HG02981 (cell line): ENCODE data around the gene FXYD3.
"Not testable (repeated sequence)": the region's sequence is repeated elsewhere in the genome, so short reads cannot be mapped to it uniquely, and the experiment has no call there.

Source experiments
- ATAC-seq: cut with Tn5 transposase; IDR thresholded peaks from one replicate; pipeline ENCODE4 v1.9.1; 2021; ENCODE audit warnings: mild to moderate bottlenecking, moderate library complexity; ENCODE audit not compliant: unreplicated experiment

The FXYD3 gene

GRCh38 chr19:35085947-35086346 lies 29.7 kb upstream of the FXYD3 start:
- ATAC-seq: no peak

DNA sequence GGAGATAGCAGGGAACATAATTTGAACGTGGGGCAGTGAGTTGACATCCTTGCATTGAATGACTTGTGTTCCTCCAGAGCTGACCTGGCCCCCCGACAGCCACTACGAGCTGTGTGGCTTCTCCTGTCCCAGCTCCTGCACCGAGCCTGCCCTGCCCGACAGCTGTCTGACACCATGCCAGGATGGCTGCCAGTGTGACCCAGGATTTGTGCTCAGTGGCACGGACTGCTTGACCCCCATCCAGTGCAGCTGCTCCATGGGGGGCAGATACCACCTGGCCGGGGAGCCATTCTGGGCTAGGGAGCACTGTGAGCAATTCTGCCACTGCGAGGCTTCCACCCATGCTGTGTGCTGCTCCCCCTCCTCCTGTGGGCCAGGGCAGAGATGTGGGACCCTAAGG lies 29.2 kb upstream of the FXYD3 start:
- ATAC-seq: no peak

DNA sequence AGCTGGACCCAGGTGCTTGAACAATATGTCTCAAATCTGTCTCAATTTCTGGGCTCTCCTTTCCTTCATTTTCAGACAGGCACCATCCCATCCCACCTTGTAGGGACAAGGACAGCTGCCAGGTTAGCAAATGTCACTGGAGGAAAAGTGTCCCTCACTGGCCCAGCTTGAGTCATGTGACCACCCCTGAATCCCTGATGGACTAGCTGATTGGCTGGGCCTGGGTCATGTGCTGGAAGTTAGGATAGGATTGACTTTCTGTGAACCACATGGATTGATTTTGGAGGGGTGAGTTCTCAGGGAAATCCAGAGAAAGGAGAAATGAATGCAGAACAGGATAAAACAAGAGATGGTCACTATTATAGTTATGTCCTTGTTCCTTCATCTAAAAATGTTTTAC lies 28.2 kb upstream of the FXYD3 start:
- ATAC-seq: no peak

DNA sequence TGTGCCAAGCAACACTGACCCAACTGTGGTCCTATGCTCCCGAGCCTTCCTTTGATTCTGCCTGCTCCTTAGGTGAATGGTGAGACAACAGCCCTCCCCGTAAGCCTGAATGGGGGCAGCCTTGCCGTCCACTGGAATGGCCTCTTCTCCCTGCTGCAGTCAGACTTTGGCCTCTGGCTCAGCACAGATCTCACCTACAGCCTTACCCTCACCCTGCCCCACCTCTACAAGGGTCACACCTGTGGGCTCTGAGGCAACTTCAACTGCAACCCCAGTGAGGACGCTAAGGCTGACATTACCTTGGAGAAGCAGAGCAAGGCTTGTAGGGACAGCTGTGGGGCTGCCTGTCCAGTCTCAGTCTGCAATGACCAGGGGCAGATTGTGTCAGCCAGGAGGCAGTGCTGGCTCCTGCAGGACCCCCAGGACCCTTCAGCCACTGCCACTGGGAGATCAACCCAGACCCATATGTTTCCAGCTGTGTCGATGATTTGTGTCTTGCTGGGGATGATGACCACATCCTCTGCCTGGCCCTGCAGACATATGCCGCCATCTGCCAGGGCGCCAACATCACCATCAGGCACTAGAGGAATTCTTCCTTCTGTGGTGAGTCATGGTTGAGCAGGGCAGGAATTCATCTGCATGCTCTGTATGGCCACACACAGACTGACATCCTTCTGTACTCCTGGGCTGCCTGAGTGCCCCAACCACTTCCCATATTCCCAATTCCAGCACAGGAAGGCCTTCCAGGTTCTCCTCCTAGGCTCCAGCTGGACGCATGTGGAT lies 27.3 kb upstream of the FXYD3 start:
- ATAC-seq: no peak

GRCh38 chr19:35089554-35089953 lies 26.1 kb upstream of the FXYD3 start:
- ATAC-seq: no peak

DNA sequence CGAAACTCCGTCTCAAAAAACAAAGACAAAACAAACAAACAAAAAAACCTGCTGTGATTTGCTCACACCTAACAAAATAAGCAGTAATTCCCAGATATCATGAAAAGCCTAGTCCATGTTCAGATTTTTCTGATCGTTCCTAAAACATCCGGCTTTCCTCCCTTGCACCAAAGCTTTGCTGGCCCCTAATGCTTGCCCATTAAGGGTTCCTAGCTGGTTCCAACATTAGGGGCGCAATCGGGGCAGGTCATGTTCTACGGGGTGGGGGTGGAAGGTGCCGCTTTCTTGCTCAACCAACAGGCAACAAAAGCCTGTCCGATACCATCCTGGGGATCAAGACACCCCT lies 25.5 kb upstream of the FXYD3 start:
- ATAC-seq: no peak

- ATAC-seq: no peak
Measured at GRCh38 chr19:35090506-35091214, 25.0 kb upstream of the FXYD3 start.

DNA sequence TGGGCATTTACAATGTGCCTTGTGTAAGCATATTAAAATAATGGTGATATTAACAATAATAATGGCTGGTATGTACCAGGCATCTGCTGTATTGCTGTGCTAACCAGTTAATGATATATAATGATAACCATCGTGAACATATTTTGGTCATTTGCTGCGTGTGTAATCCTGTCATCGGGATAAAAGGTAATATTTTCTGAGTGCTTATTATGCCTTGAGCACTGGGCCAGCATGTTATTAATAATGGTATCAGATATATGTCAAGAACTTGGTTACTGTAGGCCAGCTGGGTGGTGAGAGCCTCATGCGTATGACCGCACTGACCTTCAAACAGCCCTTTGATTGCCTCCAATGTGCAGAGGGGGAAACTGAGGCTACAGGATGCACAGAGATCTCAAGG lies 22.2 kb upstream of the FXYD3 start:
- ATAC-seq: no peak

DNA sequence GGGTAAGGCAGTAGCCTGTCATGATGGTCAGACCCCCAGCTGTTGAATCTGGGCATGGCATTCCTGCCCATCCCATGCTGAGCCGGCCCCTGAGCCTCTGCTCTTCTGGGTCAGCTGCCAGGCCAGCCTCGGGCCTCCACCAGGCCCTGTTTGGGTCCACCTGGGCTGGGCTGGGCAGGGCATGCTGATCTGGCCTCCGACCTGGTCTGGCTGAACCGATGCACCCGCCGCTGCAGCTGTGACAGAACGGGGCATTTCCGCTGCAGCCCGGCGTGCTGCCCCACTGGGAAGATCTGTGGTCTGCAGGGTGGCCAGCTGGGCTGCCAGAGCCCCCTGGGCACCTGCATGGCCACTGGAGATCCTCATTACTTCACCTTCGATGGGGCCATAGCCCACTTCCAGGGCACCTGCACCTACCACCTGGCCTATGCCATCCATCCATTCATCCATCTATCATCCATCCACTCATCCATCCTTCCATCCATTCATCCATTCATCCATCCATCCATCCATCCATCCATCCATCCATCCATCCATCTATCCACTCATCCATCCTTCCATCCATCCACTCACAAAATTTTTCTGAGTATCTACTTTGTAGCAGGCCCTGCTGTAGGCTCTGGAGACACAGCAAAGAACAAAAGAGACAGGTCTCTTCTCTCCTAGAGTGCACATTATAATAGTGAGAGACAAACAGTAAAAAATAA lies 21.5 kb upstream of the FXYD3 start:
- ATAC-seq: no peak

GRCh38 chr19:35094656-35095055 lies 21.0 kb upstream of the FXYD3 start:
- ATAC-seq: no peak

DNA sequence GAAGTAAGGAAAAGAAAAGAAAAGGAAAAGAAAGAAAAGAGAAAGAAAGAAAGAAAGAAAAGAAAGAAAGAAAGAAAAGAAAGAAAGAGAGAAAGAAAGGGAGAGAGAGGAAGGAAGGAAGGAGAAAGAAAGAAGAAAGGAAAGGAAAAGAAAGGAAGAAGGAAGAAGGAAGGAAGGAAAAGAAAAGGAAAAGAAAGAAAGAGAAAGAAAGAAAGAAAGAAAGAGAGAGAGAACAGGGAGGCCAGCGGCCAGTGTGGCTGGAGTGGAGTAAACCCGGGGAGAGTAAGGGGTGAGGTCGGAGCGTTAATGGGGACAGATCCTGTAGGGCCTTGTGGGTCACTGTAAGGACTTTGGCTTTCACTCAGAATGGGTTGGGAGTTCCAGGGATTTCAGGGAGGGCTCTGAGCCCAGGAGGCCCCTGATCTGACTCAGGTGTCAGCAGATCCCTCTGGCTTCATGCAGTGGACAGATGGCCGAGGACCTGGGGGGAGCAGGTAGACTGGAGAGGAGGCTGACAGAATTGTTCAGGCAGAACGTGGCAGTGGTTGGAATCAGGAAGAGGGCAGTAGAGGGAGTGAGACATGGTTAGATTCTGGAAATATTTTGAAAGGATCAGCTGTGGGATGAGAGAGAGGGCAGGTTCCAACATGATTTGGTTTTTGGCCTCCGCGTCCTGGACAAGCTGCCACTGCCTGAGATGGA lies 19.8 kb upstream of the FXYD3 start:
- ATAC-seq: no peak

GRCh38 chr19:35098413-35099049 lies 17.1 kb upstream of the FXYD3 start:
- no peak for ATAC-seq

DNA sequence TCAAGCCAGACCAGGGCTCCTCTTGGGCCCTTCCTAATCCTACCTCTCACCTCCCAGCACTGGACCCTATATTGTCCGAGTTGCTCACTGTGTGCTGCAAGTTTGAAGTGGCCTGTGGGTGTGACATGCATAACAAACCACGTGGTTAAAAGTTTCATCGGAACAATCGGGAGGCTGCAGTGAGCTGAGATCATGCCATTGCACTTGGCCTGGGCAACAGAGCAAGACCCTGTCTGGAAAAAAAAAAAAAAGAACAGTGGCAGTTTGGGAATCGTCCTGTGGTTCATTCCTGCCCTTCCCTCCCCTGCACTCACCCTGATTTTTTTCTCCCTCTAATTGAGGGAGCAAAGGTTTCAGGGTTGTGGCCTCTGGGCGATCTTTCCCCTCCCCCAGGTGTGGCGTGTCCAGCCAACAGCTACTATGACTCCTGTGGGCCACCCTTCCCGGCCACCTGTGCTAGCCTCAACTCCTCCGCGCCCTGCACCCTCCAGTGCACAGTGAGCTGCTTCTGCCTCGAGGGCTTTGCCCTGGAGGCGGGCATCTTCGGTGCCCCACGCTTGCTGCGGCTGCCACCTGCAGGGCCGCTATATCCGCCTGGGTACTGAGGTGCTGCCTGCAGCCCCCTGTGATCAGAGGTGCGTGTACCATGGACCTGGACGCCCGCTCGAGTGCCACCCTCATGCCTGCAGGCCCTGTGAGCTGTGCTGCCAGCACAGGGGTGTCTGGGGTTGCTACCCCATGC lies 16.3 kb upstream of the FXYD3 start:
- no peak for ATAC-seq

DNA sequence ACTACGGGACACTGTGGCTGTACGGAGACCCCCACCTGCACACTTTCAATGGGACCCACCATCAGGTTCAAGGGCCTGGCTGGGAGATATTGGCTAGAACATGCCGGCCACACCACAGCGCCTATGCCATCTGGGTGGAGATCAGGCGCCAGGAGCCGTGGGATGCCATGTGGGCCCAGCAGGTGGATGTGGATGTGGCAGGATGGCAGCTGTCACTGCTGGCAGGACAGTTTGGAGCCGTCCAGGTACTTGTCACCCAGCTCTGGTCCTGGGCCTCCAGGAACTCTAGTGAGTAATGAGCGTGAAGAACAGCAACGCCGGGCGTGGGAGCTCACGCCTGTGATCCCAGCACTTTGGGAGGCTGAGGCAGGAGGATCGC lies 15.7 kb upstream of the FXYD3 start:
- ATAC-seq: no peak

GRCh38 chr19:35100588-35101533 lies 14.8 kb upstream of the FXYD3 start:
- ATAC-seq: no peak

DNA sequence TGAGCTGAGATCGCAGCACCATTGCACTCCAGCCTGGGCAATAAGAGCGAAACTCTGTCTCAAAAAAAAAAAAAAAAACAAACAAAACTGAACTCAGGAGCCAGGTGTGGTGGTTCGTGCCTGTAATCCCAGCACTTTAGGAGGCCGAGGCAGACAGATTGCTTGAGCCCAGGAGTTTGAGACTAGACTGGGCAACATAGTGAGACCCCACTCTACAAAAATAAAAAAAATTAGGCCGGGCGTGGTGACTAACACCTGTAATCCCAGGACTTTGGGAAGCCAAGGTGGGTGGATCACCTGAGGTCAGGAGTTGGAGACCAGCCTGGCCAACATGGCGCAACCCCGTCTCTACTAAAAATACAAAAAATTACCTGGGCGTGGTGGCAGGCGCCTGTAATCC lies 13.7 kb upstream of the FXYD3 start:
- not testable (repeated sequence) for ATAC-seq

GRCh38 chr19:35103614-35104013 lies 12.0 kb upstream of the FXYD3 start:
- ATAC-seq: not testable (repeated sequence)

GRCh38 chr19:35104361-35104760 lies 11.3 kb upstream of the FXYD3 start:
- no peak for ATAC-seq

GRCh38 chr19:35105047-35105410 lies 10.6 kb upstream of the FXYD3 start:
- ATAC-seq: no peak
